ENCODE results near the gene EID2B.

GRCh38 chr19:39517432-39517831 lies 15.2 kb downstream of the EID2B start:
- no peak for TF ChIP-seq CTCF (IDR thresholded peaks at IDR 0.05)
- no peak for TF ChIP-seq ZFX (IDR thresholded peaks at IDR 0.05; ENCODE audit: borderline replicate concordance)
